ENCODE results near the gene SENP7.

DNA sequence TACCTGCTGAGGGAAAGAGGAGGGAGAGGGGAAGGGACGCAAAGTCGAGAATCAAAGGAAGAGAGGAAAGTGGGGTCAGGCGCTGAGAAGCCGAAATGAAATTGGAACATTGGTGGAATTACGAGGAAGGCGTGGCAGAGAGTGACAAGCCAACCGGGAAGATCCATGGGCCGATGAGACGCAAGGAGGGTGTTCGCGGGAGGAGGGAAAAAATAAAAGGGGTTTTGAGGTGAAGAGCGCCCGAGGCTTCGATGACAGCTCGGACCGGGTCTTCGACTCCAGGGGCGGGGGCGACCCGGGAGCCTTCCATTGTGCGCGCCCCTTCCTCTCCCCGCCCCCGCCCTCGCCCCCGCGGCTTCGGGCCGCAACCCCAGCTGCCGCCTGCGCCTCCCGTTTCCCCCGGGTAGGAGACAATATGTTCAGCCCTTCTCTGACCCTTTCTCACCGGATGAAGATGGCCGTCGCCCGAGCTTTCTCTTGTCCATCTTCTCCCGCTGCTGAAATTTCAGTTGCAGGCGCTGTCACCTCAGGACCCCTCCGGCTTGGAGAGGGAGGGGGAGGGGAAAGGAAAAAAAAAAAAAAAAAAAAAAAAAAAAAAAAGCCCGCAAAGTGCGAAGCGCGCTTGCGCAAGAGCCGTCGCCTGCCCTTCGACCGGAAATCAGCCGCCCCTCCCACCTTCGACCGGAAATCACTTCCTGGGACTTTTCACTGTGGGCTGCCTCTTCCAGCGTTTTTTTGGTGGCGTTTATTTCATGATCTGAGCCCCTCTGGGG lies at the start of gene SENP7:
- peak in 1 of 2 donors; percentile 13 for TF ChIP-seq POLR2A (IDR thresholded peaks at IDR 0.05)
- TF ChIP-seq, protein P1, sequence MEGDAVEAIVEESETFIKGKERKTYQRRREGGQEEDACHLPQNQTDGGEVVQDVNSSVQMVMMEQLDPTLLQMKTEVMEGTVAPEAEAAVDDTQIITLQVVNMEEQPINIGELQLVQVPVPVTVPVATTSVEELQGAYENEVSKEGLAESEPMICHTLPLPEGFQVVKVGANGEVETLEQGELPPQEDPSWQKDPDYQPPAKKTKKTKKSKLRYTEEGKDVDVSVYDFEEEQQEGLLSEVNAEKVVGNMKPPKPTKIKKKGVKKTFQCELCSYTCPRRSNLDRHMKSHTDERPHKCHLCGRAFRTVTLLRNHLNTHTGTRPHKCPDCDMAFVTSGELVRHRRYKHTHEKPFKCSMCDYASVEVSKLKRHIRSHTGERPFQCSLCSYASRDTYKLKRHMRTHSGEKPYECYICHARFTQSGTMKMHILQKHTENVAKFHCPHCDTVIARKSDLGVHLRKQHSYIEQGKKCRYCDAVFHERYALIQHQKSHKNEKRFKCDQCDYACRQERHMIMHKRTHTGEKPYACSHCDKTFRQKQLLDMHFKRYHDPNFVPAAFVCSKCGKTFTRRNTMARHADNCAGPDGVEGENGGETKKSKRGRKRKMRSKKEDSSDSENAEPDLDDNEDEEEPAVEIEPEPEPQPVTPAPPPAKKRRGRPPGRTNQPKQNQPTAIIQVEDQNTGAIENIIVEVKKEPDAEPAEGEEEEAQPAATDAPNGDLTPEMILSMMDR (IDR thresholded peaks at IDR 0.05), result no peak
